Neural progenitor cell (in vitro differentiated cells): ENCODE measurements around the gene OPHN1.

Source experiments
- CTCF ChIP-seq: fragments of 200-600 bp; sonication (generic); IDR thresholded peaks from 2 replicates; pipeline ENCODE4 v1.5.1; 2017; ENCODE audit warnings: antibody characterized with exemption, mild to moderate bottlenecking
- EZH2 ChIP-seq: fragments of 200-600 bp; sonication (generic); IDR thresholded peaks from 2 replicates; pipeline ENCODE4 v1.6.1; 2017; ENCODE audit warnings: antibody characterized with exemption, mild to moderate bottlenecking, moderate library complexity
- EZH2phosphoT487 ChIP-seq: fragments of 200-600 bp; sonication (generic); IDR thresholded peaks from 2 replicates; pipeline ENCODE4 v1.6.1; 2017; ENCODE audit warnings: antibody characterized with exemption

- TF ChIP-seq CTCF (no peak), EZH2phosphoT487 (no peak), EZH2 (no peak)
Measured at GRCh38 chrX:68185161-68185560, 248.1 kb downstream of the OPHN1 start.
